Liver (tissue), 9 donors: ENCODE data around the gene IL17B. TPM values are rescaled to one million over a fixed set of nuclear protein-coding genes. Genes with fewer than 3 reads are reported as not detected.

Experiments used
- DNase-seq: peaks from one replicate; pipeline ENCODE4 v3.0.0-alpha.2; 2017; ENCODE audit warnings: low spot score
- H3K27ac ChIP-seq, 2 donors: one replicate each; pipeline ENCODE4 v1.7.0; 2013; ENCODE audit warnings: inconsistent platforms in 2 of 2, low read length in 2 of 2, control low read depth in 1 of 2, low read depth in 1 of 2, mild to moderate bottlenecking in 1 of 2
- H3K27me3 ChIP-seq, 4 donors: one replicate each; pipeline versions ENCODE4 v1.6.1 to v1.7.0; 2013; ENCODE audit warnings: low read length in 3 of 4, inconsistent platforms in 1 of 4, mild to moderate bottlenecking in 1 of 4, moderate library complexity in 1 of 4; ENCODE audit not compliant: control insufficient read depth in 4 of 4, insufficient read depth in 4 of 4
- H3K36me3 ChIP-seq, 4 donors: one replicate each; pipeline versions ENCODE4 v1.6.1 to v1.7.0; 2013; ENCODE audit warnings: low read length in 3 of 4, mild to moderate bottlenecking in 3 of 4, low read depth in 1 of 4, moderate library complexity in 1 of 4; ENCODE audit not compliant: control insufficient read depth in 4 of 4, insufficient read depth in 3 of 4
- H3K4me1 ChIP-seq, 4 donors: one replicate each; pipeline versions ENCODE4 v1.6.1 to v1.7.0; 2013; ENCODE audit warnings: low read length in 3 of 4, mild to moderate bottlenecking in 3 of 4, moderate library complexity in 1 of 4; ENCODE audit not compliant: control insufficient read depth in 4 of 4, insufficient read depth in 4 of 4
- H3K4me3 ChIP-seq, 3 donors: one replicate each; pipeline versions ENCODE4 v1.6.1 to v1.7.0; 2013; ENCODE audit warnings: low read length in 3 of 3, control low read depth in 1 of 3, low read depth in 1 of 3, mild to moderate bottlenecking in 1 of 3
- H3K9ac ChIP-seq, 2 donors: one replicate each; pipeline ENCODE4 v1.7.0; 2013; ENCODE audit warnings: low read length in 2 of 2, mild to moderate bottlenecking in 2 of 2, moderate library complexity in 2 of 2, control low read depth in 1 of 2, low read depth in 1 of 2
- H3K9me3 ChIP-seq, 4 donors: one replicate each; pipeline versions ENCODE4 v1.6.1 to v1.7.0; 2013; ENCODE audit warnings: low read length in 3 of 4; ENCODE audit not compliant: control insufficient read depth in 4 of 4
- ATF3 ChIP-seq: IDR thresholded peaks from 2 replicates; pipeline ENCODE4 v1.6.1; 2016; ENCODE audit warnings: antibody characterized with exemption
- CTCF ChIP-seq: fragments of 150-350 bp; IDR thresholded peaks from 2 replicates; pipeline ENCODE4 v1.5.1; 2017; ENCODE audit warnings: improper control_type of control experiment, low read depth, low read length; ENCODE audit not compliant: missing input control
- EGR1 ChIP-seq, 2 donors: IDR thresholded peaks; 2 replicates each; pipeline ENCODE4 v1.6.1; 2016 to 2018; ENCODE audit warnings: antibody characterized with exemption in 2 of 2, low read depth in 2 of 2
- FOXA1 ChIP-seq: IDR thresholded peaks from 2 replicates; pipeline ENCODE4 v1.6.1; 2016; ENCODE audit warnings: antibody characterized with exemption
- FOXA2 ChIP-seq: IDR thresholded peaks from 2 replicates; pipeline ENCODE4 v1.6.1; 2016; ENCODE audit warnings: antibody characterized with exemption
- GABPA ChIP-seq, 2 donors: IDR thresholded peaks in 1 of 2; conservative IDR thresholded peaks in 1 of 2; 2 replicates each; pipeline ENCODE4 v1.6.1; 2016; ENCODE audit warnings: antibody characterized with exemption in 2 of 2, mild to moderate bottlenecking in 1 of 2, moderate library complexity in 1 of 2
- HNF4A ChIP-seq, 2 donors: conservative IDR thresholded peaks; 2 replicates each; pipeline ENCODE4 v1.6.1; 2016; ENCODE audit warnings: antibody characterized with exemption in 2 of 2, mild to moderate bottlenecking in 2 of 2
- HNF4G ChIP-seq: IDR thresholded peaks from 2 replicates; pipeline ENCODE4 v1.6.1; 2016; ENCODE audit warnings: antibody characterized with exemption
- JUND ChIP-seq, 2 donors: IDR thresholded peaks; 2 replicates each; pipeline ENCODE4 v1.6.1; 2016; ENCODE audit warnings: antibody characterized with exemption in 2 of 2
- NR2F2 ChIP-seq: IDR thresholded peaks from 2 replicates; pipeline ENCODE4 v1.6.1; 2016; ENCODE audit warnings: antibody characterized with exemption
- RXRA ChIP-seq, 2 donors: IDR thresholded peaks; 2 replicates each; pipeline ENCODE4 v1.6.1; 2017 to 2018; ENCODE audit warnings: antibody characterized with exemption in 2 of 2, mild to moderate bottlenecking in 1 of 2
- SP1 ChIP-seq: IDR thresholded peaks from 2 replicates; pipeline ENCODE4 v1.6.1; 2018; ENCODE audit warnings: antibody characterized with exemption, mild to moderate bottlenecking
- YY1 ChIP-seq: IDR thresholded peaks from 2 replicates; pipeline ENCODE4 v1.6.1; 2016; ENCODE audit warnings: antibody characterized with exemption, mild to moderate bottlenecking
- ZBTB33 ChIP-seq: IDR thresholded peaks from 2 replicates; pipeline ENCODE4 v1.6.1; 2016; ENCODE audit warnings: antibody characterized with exemption
- WGBS: extraction: QIAGEN DNeasy Blood & Tissue Kit; methylation state at CpG from one replicate; pipeline ENCODE4 v1.1.7; 2013; 5-methylcytosine and 5-hydroxymethylcytosine counted together
- polyA plus RNA-seq, 2 donors: library from polyadenylated mRNA; stranded (reverse) in 1 of 2; unstranded in 1 of 2; fragments of 200-250 nt in 1 of 2; fragments of >200 nt in 1 of 2; fragmentation: Nextera tagmentation in 1 of 2; extraction: Ambion mirVana in 1 of 2; gene quantifications; one replicate each; pipeline versions ENCODE4 v1.2.1 to v1.2.3, GENCODE V29; 2013 to 2015
- total RNA-seq, 2 donors: library from RNA; depleted of rRNA; stranded (reverse); fragments of >200 nt; gene quantifications; one replicate each; pipeline ENCODE4 v1.2.3, GENCODE V29; 2014
- donor health status: healthy.
- donor health status: healthy.
- donor health status: healthy.
- donor health status: healthy.
- donor health status: healthy.

The IL17B gene
- total and polyA plus RNA-seq, 4 donors = not detected

GRCh38 chr5:149413477-149414210 is 34.6 kb upstream of the IL17B start:
- no peak for TF ChIP-seq GABPA (IDR thresholded peaks at IDR 0.05 in 1 of 2, conservative IDR thresholded peaks at IDR 0.05 in 1 of 2)
- TF ChIP-seq CTCF = no peak
- TF ChIP-seq HNF4A (conservative IDR thresholded peaks at IDR 0.05) = no peak
- TF ChIP-seq FOXA2 = no peak
- no peak for TF ChIP-seq YY1
- TF ChIP-seq EGR1 (IDR thresholded peaks at IDR 0.05; ENCODE audit: low read depth in 2 of 2) = no peak
- no peak for TF ChIP-seq HNF4G
- no peaks in the 10 kb centered on the region for H3K27me3 ChIP-seq
- DNase-seq = no peak
- no peak overlapping the region for H3K9ac ChIP-seq
- peak overlapping the region in 1 of 2 donors; percentile 3 for H3K27ac ChIP-seq
- H3K9me3 ChIP-seq = no peaks in the 10 kb centered on the region
- no peaks in the 10 kb centered on the region for H3K36me3 ChIP-seq
- peaks cover 0 to 3% (median 0%) of the 10 kb centered on the region in 4 donors for H3K4me1 ChIP-seq
- H3K4me3 ChIP-seq = no peak overlapping the region
- WGBS = 83% methylated on average over 16 of the region's 16 CpGs

GRCh38 chr5:149412783-149413476 is 33.8 kb upstream of the IL17B start:
- Histone ChIP-seq H3K27ac (peak overlapping the region in 1 of 2 donors; percentile 3), H3K4me3 (no peak overlapping the region), H3K9ac (no peak overlapping the region), H3K36me3 (no peaks in the 10 kb centered on the region), H3K27me3 (peaks cover 0 to 4% (median 0%) of the 10 kb centered on the region in 4 donors), H3K9me3 (no peaks in the 10 kb centered on the region), H3K4me1 (peaks cover 0 to 3% (median 0%) of the 10 kb centered on the region in 4 donors)
- no peak for TF ChIP-seq JUND (IDR thresholded peaks at IDR 0.05)
- no peak for TF ChIP-seq SP1
- no peak for TF ChIP-seq FOXA1
- TF ChIP-seq RXRA (IDR thresholded peaks at IDR 0.05) = no peak
- no peak for TF ChIP-seq ATF3
- TF ChIP-seq NR2F2 = no peak
- no peak for TF ChIP-seq ZBTB33
- 86% methylated on average over 8 of the region's 8 CpGs for WGBS
- DNase-seq = no peak
